Measurements from ENCODE around the gene ADSS1.
A peak's percentile ranks its signal among the peaks of the same experiment; 100 is the strongest.

DNA sequence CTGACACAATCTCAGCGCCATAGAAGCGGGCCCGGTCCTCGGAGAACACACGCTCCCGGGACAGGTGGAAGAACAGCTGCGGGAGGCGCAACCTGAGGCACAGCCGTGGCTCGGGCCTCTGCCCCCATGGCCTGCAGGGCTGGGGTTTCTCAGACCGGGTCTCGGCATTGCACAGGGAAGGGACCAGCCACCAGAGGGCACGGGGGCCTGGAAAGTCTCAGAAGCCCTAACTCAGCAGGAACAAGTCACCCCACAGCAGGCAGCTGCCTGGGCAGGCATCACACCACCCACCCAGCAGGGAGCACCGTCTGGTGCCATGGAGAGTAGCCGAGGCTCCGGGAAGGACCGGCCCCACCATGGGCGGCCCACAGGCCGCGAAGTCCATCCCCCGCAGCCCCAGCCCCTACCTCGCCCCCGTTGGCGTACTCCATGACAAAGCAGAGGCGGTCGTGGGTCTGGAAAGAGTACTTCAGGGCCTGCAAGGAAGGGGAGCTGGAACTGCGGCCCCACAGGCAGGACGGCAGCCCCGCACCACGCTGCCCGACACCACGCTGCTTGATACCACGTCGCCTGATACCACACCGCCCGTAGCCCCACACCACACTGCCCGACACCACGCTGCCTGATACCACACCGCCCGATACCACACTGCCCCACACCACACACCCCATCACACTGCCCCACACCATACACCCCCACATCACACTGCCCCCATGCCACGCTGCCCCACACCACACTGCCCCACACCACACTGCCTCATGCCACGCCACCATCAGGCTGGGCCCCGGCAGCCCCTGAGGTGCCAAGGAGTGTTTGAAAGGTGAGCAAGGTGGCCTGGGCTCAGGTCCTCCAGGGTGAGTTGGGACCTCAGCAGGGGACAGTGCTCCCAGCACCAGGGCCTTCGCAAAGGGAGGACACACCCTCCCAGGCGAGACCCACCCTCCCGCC is 49.8 kb downstream of the ADSS1 start:
- TF ChIP-seq, protein P1, sequence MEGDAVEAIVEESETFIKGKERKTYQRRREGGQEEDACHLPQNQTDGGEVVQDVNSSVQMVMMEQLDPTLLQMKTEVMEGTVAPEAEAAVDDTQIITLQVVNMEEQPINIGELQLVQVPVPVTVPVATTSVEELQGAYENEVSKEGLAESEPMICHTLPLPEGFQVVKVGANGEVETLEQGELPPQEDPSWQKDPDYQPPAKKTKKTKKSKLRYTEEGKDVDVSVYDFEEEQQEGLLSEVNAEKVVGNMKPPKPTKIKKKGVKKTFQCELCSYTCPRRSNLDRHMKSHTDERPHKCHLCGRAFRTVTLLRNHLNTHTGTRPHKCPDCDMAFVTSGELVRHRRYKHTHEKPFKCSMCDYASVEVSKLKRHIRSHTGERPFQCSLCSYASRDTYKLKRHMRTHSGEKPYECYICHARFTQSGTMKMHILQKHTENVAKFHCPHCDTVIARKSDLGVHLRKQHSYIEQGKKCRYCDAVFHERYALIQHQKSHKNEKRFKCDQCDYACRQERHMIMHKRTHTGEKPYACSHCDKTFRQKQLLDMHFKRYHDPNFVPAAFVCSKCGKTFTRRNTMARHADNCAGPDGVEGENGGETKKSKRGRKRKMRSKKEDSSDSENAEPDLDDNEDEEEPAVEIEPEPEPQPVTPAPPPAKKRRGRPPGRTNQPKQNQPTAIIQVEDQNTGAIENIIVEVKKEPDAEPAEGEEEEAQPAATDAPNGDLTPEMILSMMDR (IDR thresholded peaks at IDR 0.05; ENCODE audit: low read length): peak; percentile 6; the same call in 1 of the 2 replicates
- no peak for TF ChIP-seq EZH2 (IDR thresholded peaks at IDR 0.05; ENCODE audit: borderline replicate concordance, low read length)
